Neural progenitor cell (in vitro differentiated cells): ENCODE measurements around the gene NAPB.

Experiments
- EZH2 ChIP-seq: fragments of 200-600 bp; sonication (generic); IDR thresholded peaks from 2 replicates; pipeline ENCODE4 v1.6.1; 2017; ENCODE audit warnings: antibody characterized with exemption, mild to moderate bottlenecking, moderate library complexity
- EZH2phosphoT487 ChIP-seq: fragments of 200-600 bp; sonication (generic); IDR thresholded peaks from 2 replicates; pipeline ENCODE4 v1.6.1; 2017; ENCODE audit warnings: antibody characterized with exemption
- TF ChIP-seq, protein P1 (sequence below): fragments of 200-600 bp; sonication (generic); IDR thresholded peaks from 2 replicates; pipeline ENCODE4 v1.5.1; 2017; ENCODE audit warnings: antibody characterized with exemption, mild to moderate bottlenecking

DNA sequence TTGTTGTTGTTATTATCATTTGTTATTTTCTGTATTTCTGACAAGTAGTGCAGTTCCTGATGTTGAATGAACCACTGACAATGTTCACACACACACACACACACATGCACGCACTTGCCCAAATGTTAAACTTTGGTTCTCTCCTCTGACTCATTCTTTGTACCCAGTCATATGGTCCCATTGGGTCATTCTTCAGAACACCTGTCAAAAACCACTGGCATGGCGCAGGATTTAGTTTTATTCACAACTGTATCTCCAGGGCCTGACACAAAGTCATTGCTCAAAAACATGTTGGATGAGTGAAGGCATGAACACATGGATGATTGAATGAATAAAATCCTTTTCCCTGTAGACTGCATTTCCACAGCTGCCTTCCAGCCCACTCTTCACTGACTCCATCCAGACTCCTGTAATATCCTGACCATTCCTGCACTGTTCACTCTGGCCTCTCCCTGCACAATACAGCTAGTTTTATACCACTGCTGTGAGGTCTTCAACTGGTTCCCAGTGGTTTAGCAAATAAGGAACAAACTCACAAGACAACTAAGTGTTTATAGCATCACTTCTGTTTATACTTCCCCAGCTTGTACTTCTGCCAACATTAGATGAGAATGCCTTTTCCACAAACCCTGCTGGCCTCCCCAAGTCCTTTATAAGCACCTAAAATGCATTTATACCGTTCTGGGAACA lies 38.3 kb upstream of the NAPB start:
- TF ChIP-seq EZH2 (no peak), EZH2phosphoT487 (no peak)
- TF ChIP-seq, protein P1, sequence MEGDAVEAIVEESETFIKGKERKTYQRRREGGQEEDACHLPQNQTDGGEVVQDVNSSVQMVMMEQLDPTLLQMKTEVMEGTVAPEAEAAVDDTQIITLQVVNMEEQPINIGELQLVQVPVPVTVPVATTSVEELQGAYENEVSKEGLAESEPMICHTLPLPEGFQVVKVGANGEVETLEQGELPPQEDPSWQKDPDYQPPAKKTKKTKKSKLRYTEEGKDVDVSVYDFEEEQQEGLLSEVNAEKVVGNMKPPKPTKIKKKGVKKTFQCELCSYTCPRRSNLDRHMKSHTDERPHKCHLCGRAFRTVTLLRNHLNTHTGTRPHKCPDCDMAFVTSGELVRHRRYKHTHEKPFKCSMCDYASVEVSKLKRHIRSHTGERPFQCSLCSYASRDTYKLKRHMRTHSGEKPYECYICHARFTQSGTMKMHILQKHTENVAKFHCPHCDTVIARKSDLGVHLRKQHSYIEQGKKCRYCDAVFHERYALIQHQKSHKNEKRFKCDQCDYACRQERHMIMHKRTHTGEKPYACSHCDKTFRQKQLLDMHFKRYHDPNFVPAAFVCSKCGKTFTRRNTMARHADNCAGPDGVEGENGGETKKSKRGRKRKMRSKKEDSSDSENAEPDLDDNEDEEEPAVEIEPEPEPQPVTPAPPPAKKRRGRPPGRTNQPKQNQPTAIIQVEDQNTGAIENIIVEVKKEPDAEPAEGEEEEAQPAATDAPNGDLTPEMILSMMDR = no peak
